ENCODE measurements around the gene NLRP3. TPM values are rescaled to one million over a fixed set of nuclear protein-coding genes. Genes with fewer than 3 reads are reported as not detected.

Gene NLRP3
- total and polyA plus RNA-seq, 10 of the 15 experiments (the other 5 are each of a cell fraction or from before 2014, with no cell fraction given) = 1.8 to 10.4 (median 5.0) TPM

GRCh38 chr1:247456021-247456420, 40.0 kb downstream of the NLRP3 start:
- H3K4me3 ChIP-seq = no peak overlapping the region
- no peaks in the 10 kb centered on the region for H4K20me1 ChIP-seq (ENCODE audit: control insufficient read depth, insufficient read depth)
- no peaks in the 10 kb centered on the region; the same call in 2 of the 3 replicates for H3K9me3 ChIP-seq (replicated peaks; ENCODE audit: control insufficient read depth, insufficient read depth, low read length)
- in situ Hi-C loops (cut with MboI) (no loop called here), intact Hi-C loops (cut with micrococcal nuclease; ENCODE audit: unreplicated experiment) (no loop called here)
- WGBS (ENCODE audit: insufficient coverage, insufficient replicate concordance, low lambda C conversion rate, missing lambda C conversion rate) = 17% methylated on average over 4 of the region's 4 CpGs
- ChIA-PET POLR2A (no interaction called here), SMC1A (ENCODE audit: uncharacterized antibody, unreplicated experiment) (no interaction called here), CTCF (interaction anchor here (1.1 kb wide), 1 partner anchor 33 kb away, joined by 3 read pairs; no protein-coding TSS in a partner anchor), RAD21 (ENCODE audit: unreplicated experiment) (no interaction called here)
- no TSS peak for BruUV-seq (replicated peaks)
- no peaks in the 10 kb centered on the region for H3K36me3 ChIP-seq (ENCODE audit: control insufficient read depth in 2 of 2, insufficient read depth in 2 of 2, low read length in 1 of 2)
- no peak overlapping the region for H3K9ac ChIP-seq (ENCODE audit: control insufficient read depth, insufficient read depth, low read length)
- H3K79me2 ChIP-seq (ENCODE audit: control insufficient read depth, insufficient read depth, low read length) = no peaks in the 10 kb centered on the region
- DNase-seq (ENCODE audit: low read depth, low spot score) = no peak
- H2AFZ ChIP-seq (ENCODE audit: control insufficient read depth, low read depth, low read length) = no peak overlapping the region
- no peak for FAIRE-seq
- no peak for TF ChIP-seq ESRRA (IDR thresholded peaks at IDR 0.05; ENCODE audit: low read length)
- TF ChIP-seq, protein P1, sequence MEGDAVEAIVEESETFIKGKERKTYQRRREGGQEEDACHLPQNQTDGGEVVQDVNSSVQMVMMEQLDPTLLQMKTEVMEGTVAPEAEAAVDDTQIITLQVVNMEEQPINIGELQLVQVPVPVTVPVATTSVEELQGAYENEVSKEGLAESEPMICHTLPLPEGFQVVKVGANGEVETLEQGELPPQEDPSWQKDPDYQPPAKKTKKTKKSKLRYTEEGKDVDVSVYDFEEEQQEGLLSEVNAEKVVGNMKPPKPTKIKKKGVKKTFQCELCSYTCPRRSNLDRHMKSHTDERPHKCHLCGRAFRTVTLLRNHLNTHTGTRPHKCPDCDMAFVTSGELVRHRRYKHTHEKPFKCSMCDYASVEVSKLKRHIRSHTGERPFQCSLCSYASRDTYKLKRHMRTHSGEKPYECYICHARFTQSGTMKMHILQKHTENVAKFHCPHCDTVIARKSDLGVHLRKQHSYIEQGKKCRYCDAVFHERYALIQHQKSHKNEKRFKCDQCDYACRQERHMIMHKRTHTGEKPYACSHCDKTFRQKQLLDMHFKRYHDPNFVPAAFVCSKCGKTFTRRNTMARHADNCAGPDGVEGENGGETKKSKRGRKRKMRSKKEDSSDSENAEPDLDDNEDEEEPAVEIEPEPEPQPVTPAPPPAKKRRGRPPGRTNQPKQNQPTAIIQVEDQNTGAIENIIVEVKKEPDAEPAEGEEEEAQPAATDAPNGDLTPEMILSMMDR (IDR thresholded peaks at IDR 0.05 in 2 of 3, conservative IDR thresholded peaks at IDR 0.05 in 1 of 3; ENCODE audit: control insufficient read depth in 2 of 3, extremely low read depth in 1 of 3, insufficient read depth in 1 of 3, low read depth in 3 of 3, low read length in 3 of 3) = no peak
- no peak for TF ChIP-seq CREB1 (IDR thresholded peaks at IDR 0.05; ENCODE audit: low read depth)
- no peak for TF ChIP-seq SMAD1 (IDR thresholded peaks at IDR 0.05; ENCODE audit: low read depth, partially characterized antibody)
- no peak for TF ChIP-seq POU2F2 (IDR thresholded peaks at IDR 0.05; ENCODE audit: borderline replicate concordance, low read depth, low read length)
- no peak for TF ChIP-seq MYB (IDR thresholded peaks at IDR 0.05; ENCODE audit: borderline replicate concordance, low read depth, low read length)
- no peak for TF ChIP-seq DPF2 (IDR thresholded peaks at IDR 0.05)
- no peak for TF ChIP-seq CBFB (IDR thresholded peaks at IDR 0.05; ENCODE audit: low read depth)
- no peak for TF ChIP-seq HCFC1 (IDR thresholded peaks at IDR 0.05; ENCODE audit: low read length)
- TF ChIP-seq ZNF217 (IDR thresholded peaks at IDR 0.05) = no peak
- no peak for TF ChIP-seq BACH1 (IDR thresholded peaks at IDR 0.05; ENCODE audit: borderline replicate concordance)
- H3K27me3 ChIP-seq (replicated peaks in 1 of 2; ENCODE audit: control insufficient read depth in 2 of 2, insufficient read depth in 2 of 2, low read length in 1 of 2) = peaks cover 0 to 2% of the 10 kb centered on the region in 2 experiments; a peak in 1 of 4 replicates
- H3K4me2 ChIP-seq (ENCODE audit: control insufficient read depth, insufficient read depth) = no peak overlapping the region
- no peak overlapping the region for H3K27ac ChIP-seq (ENCODE audit: control insufficient read depth, insufficient read depth)
- H3K4me1 ChIP-seq (ENCODE audit: control insufficient read depth, insufficient read depth, low read length) = no peaks in the 10 kb centered on the region
- ATAC-seq = no peak
